UCSD-AML1 (cell line): ENCODE data around the gene CD274.
A peak's percentile ranks its signal among the peaks of the same experiment; 100 is the strongest.
"Not testable (repeated sequence)": the region's sequence is repeated elsewhere in the genome, so short reads cannot be mapped to it uniquely, and the experiment has no call there.

Experiments used
- DNase-seq: peaks from one replicate; lab custom pipeline; 2025; ENCODE audit not compliant: unreplicated experiment; lab: John Stamatoyannopoulos, UW

CD274 gene

GRCh38 chr9:5460157-5460556 is 9.8 kb downstream of the CD274 start:
- DNase-seq = no peak

GRCh38 chr9:5464831-5465330 is 14.5 kb downstream of the CD274 start:
- DNase-seq = not testable (repeated sequence)

GRCh38 chr9:5466005-5466404 is 15.7 kb downstream of the CD274 start:
- DNase-seq = no peak

GRCh38 chr9:5466766-5467165 is 16.4 kb downstream of the CD274 start:
- DNase-seq = no peak

- DNase-seq = no peak
Observed at GRCh38 chr9:5468850-5469249, 18.5 kb downstream of the CD274 start.

GRCh38 chr9:5470122-5470521 is 19.8 kb downstream of the CD274 start:
- no peak for DNase-seq

- DNase-seq = no peak
Observed at GRCh38 chr9:5470816-5471215, 20.5 kb downstream of the CD274 start.

GRCh38 chr9:5475611-5476010 is 25.3 kb downstream of the CD274 start:
- not testable (repeated sequence) for DNase-seq

- no peak for DNase-seq
Observed at GRCh38 chr9:5478206-5478605, 27.9 kb downstream of the CD274 start.

- no peak for DNase-seq
Observed at GRCh38 chr9:5479994-5480694, 29.8 kb downstream of the CD274 start.

- no peak for DNase-seq
Observed at GRCh38 chr9:5480919-5481318, 30.6 kb downstream of the CD274 start.

- no peak for DNase-seq
Observed at GRCh38 chr9:5481322-5482040, 31.1 kb downstream of the CD274 start.

GRCh38 chr9:5482194-5482593 is 31.9 kb downstream of the CD274 start:
- DNase-seq = no peak

GRCh38 chr9:5483306-5483705 is 33.0 kb downstream of the CD274 start:
- DNase-seq = no peak

GRCh38 chr9:5485378-5486085 is 35.2 kb downstream of the CD274 start:
- no peak for DNase-seq

- no peak for DNase-seq
Observed at GRCh38 chr9:5486988-5487387, 36.6 kb downstream of the CD274 start.

GRCh38 chr9:5488221-5489008 is 38.1 kb downstream of the CD274 start:
- no peak for DNase-seq

- DNase-seq = peak; percentile 39
Observed at GRCh38 chr9:5489630-5490490, 39.5 kb downstream of the CD274 start.

GRCh38 chr9:5492965-5493678 is 42.8 kb downstream of the CD274 start:
- no peak for DNase-seq
